ENCODE measurements around the gene TNFRSF19. TPM values are rescaled to one million over a fixed set of nuclear protein-coding genes. Genes with fewer than 3 reads are reported as not detected.
A peak's percentile ranks its signal among the peaks of the same experiment; 100 is the strongest.

TNFRSF19 gene
- total and polyA plus RNA-seq, 2 of the 13 experiments (the other 11 are each of a cell fraction or from before 2014, with no cell fraction given), result 75.3 to 77.7 TPM

GRCh38 chr13:23654111-23655110 is 84.2 kb downstream of the TNFRSF19 start (continued):
- TF ChIP-seq TRIM22 (IDR thresholded peaks at IDR 0.05) (no peak), FOXP4 (CRISPR knock-in tag; IDR thresholded peaks at IDR 0.05) (peak; percentile 25; the same call in 1 of the 2 replicates), ZNF841 (CRISPR knock-in tag; IDR thresholded peaks at IDR 0.05; ENCODE audit: borderline replicate concordance) (no peak), TCF7 (IDR thresholded peaks at IDR 0.05; ENCODE audit: low read depth) (peak; percentile 74), SRSF4 (IDR thresholded peaks at IDR 0.05; ENCODE audit: low read depth, low read length, poor library complexity, severe bottlenecking) (no peak), NFATC3 (CRISPR knock-in tag; IDR thresholded peaks at IDR 0.05) (no peak), ETV5 (CRISPR knock-in tag; IDR thresholded peaks at IDR 0.05; ENCODE audit: borderline replicate concordance) (peak; percentile 22), PRDM4 (CRISPR knock-in tag; IDR thresholded peaks at IDR 0.05; ENCODE audit: borderline replicate concordance) (no peak), NRL (CRISPR knock-in tag; IDR thresholded peaks at IDR 0.05; ENCODE audit: borderline replicate concordance) (no peak), ZNF644 (CRISPR knock-in tag; IDR thresholded peaks at IDR 0.05; ENCODE audit: low read depth) (no peak), GATA4 (IDR thresholded peaks at IDR 0.05; ENCODE audit: borderline replicate concordance, low read depth) (no peak; the same call in 1 of the 2 replicates)
- TF ChIP-seq, protein P1, sequence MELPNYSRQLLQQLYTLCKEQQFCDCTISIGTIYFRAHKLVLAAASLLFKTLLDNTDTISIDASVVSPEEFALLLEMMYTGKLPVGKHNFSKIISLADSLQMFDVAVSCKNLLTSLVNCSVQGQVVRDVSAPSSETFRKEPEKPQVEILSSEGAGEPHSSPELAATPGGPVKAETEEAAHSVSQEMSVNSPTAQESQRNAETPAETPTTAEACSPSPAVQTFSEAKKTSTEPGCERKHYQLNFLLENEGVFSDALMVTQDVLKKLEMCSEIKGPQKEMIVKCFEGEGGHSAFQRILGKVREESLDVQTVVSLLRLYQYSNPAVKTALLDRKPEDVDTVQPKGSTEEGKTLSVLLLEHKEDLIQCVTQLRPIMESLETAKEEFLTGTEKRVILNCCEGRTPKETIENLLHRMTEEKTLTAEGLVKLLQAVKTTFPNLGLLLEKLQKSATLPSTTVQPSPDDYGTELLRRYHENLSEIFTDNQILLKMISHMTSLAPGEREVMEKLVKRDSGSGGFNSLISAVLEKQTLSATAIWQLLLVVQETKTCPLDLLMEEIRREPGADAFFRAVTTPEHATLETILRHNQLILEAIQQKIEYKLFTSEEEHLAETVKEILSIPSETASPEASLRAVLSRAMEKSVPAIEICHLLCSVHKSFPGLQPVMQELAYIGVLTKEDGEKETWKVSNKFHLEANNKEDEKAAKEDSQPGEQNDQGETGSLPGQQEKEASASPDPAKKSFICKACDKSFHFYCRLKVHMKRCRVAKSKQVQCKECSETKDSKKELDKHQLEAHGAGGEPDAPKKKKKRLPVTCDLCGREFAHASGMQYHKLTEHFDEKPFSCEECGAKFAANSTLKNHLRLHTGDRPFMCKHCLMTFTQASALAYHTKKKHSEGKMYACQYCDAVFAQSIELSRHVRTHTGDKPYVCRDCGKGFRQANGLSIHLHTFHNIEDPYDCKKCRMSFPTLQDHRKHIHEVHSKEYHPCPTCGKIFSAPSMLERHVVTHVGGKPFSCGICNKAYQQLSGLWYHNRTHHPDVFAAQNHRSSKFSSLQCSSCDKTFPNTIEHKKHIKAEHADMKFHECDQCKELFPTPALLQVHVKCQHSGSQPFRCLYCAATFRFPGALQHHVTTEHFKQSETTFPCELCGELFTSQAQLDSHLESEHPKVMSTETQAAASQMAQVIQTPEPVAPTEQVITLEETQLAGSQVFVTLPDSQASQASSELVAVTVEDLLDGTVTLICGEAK (IDR thresholded peaks at IDR 0.05), result no peak
- TF ChIP-seq, protein P1 (CRISPR knock-in tag; IDR thresholded peaks at IDR 0.05), result no peak
